Coronary artery (tissue), 2 donors: ENCODE measurements around the gene REELD1.
A peak's percentile ranks its signal among the peaks of the same experiment; 100 is the strongest.

ENCODE experiments used
- DNase-seq: peaks from one replicate; pipeline ENCODE4 v3.0.0-alpha.2; 2017; ENCODE audit warnings: low spot score
- H3K27ac ChIP-seq, 2 donors: fragments of 200-600 bp; sonication (generic); one replicate each; pipeline ENCODE4 v1.5.1; 2016 to 2019
- H3K4me3 ChIP-seq: fragments of 200-600 bp; sonication (generic); 2 replicates; pipeline ENCODE4 v1.5.1; 2016; ENCODE audit warnings: mild to moderate bottlenecking, moderate library complexity
- CTCF ChIP-seq: fragments of 200-600 bp; sonication (generic); IDR thresholded peaks from one replicate; pipeline ENCODE4 v1.5.1; 2019; ENCODE audit warnings: antibody characterized with exemption

Gene REELD1

GRCh38 chr4:146214238-146214637 is at the start of gene REELD1:
TSS of gene REELD1 (plus strand) at chr4:146214538. CDS start at chr4:146216953, 2,415 bp downstream.
- no peak for DNase-seq
- Histone ChIP-seq H3K4me3 (no peak within 1 kb of the TSS), H3K27ac (no peak within 1 kb of the TSS)
- TF ChIP-seq CTCF, result no peak

GRCh38 chr4:146165221-146165620 is 49.1 kb upstream of the REELD1 start:
- no peak overlapping the region for H3K27ac ChIP-seq
- no peak overlapping the region for H3K4me3 ChIP-seq
- no peak for DNase-seq
- TF ChIP-seq CTCF, result no peak

GRCh38 chr4:146165840-146166239 is 48.5 kb upstream of the REELD1 start:
- no peak overlapping the region for H3K27ac ChIP-seq
- no peak overlapping the region for H3K4me3 ChIP-seq
- DNase-seq, result no peak
- no peak for TF ChIP-seq CTCF

GRCh38 chr4:146170149-146170548 is 44.2 kb upstream of the REELD1 start:
- TF ChIP-seq CTCF, result no peak
- Histone ChIP-seq H3K27ac (no peak overlapping the region), H3K4me3 (no peak overlapping the region)
- DNase-seq, result no peak

- Histone ChIP-seq H3K27ac (peak within 1 kb of the TSS; percentile 80 to 95), H3K4me3 (peak within 1 kb of the TSS; percentile 96)
- DNase-seq, result peak; percentile 89
- no peak for TF ChIP-seq CTCF
Measured at GRCh38 chr4:146175541-146176453, 38.5 kb upstream of the REELD1 start, which contains the start of gene LSM6. TSS of gene LSM6 (plus strand) at chr4:146175718. CDS start at chr4:146182922, 7,204 bp downstream.

- Histone ChIP-seq H3K4me3 (peak overlapping the region; percentile 96), H3K27ac (no peak overlapping the region)
- no peak for TF ChIP-seq CTCF
- DNase-seq, result no peak
Measured at GRCh38 chr4:146176891-146177290, 37.4 kb upstream of the REELD1 start.

GRCh38 chr4:146178126-146178525 is 36.2 kb upstream of the REELD1 start:
- no peak for DNase-seq
- H3K27ac ChIP-seq, result no peak overlapping the region
- TF ChIP-seq CTCF, result no peak
- H3K4me3 ChIP-seq, result no peak overlapping the region
